Fibroblast of skin of back (primary cell): Measurements from ENCODE around the gene RAB3IP.
"Not testable (repeated sequence)": the region's sequence is repeated elsewhere in the genome, so short reads cannot be mapped to it uniquely, and the experiment has no call there.

ENCODE experiments used
- DNase-seq: peaks from one replicate; pipeline ENCODE4 v3.0.0-alpha.2; 2013

The RAB3IP gene

DNA sequence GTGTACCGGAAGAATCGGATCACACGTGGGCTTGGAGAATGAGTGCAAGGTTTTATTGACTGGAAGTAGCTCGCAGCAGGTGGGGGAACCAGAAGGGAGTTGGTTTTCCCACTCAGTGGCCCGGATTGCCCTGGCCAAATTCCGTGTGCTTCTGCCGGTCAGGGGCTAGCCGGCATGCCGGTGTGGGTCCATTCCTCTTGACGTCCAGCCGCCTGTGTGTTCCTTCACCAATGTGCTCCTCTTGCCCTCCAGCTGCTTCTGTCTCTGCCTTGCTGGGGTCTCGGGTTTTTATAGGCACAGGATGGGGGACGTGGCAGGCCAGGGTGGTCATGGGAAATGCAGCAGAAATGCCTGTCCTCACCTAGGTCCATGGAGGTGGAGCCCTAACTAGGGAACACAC lies 97.4 kb downstream of the RAB3IP start:
- DNase-seq: no peak

DNA sequence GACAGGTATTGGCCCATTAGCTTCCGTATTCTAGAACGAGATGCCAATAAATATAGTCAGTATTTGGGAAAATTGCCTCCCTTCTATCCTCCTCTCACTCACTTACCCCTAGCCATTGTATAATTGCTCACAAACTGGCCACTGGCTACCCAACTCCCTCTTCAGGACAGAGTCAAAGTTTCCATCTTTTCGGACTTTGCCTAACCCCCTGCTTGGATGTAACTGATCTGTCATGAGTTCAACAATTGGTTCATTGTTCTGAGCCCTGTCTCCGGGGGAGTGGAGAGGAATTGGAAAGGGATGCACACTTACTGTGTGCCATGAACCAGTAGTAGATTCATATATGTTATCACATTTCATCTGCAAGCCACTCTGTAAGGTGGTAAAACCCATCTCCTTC lies 98.5 kb downstream of the RAB3IP start:
- DNase-seq: no peak

DNA sequence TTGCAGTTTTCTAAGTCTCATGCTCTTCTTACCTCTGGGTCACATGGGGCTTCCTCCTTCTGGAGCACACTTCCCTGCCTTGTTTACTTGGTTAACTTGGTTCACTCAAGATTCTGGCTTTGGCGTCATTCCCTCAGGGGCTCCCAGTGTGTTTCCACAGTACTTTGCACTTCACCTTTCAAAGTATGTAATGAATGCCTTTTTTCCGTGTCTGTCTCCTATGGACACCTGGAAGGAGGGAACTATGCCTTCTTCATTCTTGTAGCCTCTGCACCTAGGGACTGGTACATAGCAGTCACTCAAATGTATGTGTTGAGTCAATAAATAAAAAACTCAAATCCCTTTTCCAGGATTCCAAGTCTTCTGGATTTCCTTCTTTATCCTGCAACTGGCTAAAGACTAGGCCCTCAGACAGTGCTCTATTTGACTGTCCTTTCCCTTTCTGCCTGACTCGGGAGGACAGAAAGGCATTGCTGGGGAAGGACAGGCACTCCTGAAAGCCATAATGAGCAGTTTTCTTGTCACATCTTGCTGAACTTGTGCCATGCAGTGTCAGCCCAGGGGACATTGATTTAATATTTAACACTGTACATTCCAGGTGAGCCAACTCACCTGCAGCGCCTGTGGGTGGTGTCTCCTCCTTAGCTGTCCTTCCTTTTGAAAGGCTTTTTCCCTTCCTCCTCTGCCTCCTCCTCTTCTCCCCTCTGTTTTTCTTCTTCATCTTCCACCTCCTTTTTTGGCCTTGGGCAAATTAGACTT lies 99.2 kb downstream of the RAB3IP start:
- DNase-seq: no peak

DNA sequence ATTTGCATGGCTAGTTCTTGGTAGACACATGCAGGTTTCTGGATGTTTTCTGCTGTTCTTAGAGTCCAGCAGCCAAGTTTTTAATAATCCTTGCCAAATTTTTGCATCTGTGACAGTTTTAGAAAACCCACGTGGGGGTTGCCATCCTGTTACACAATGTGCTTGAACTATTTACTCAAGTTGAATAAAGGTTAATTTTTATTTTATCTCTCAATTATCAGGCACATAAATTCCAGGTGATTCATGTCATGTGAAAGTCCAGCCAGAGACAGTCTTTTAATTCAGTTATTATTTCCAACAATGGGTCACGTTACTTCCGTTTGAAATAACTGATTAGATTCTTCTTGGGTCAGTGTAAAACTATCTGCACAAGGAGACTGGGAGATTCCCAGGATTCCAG lies 102.1 kb downstream of the RAB3IP start:
- no peak for DNase-seq

DNA sequence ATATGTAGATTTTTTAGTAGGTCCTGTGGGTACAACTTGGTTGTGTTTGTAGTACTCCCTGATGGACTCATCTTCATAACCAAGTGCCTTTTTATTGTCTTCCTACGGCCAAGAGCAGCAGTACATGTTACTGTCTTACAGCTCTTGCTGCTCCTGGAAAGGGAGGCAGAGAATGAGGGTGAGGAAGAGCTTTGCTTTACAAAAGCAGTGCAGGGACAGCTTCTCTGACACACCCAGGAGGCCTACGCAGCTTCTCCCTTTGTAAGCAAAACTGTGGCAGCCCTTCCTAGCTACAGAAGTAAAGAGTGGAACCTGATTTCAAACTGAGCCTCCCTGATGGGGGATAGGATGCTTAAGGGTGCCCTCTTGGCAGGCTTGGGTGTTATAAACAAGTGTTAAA lies 104.9 kb downstream of the RAB3IP start:
- no peak for DNase-seq

DNA sequence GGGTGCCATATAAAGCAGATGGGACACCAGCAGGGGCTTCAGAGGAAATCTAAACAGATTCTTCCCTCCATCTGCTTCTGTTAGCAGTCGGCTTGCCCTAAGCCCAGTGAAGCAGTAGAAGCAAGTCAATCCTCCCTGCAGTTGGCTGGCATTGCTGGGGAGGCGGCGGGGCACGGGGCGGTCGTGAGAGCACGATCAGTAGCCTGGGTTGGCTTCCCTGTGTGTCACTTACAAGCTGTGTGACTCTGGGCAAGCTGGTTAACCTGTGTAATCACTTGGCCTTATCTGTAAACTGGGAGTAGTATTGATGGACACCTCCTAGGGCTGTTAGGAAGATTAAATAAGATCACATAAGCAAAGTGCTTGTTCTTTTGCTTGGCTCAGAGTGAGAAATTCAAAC lies 105.8 kb downstream of the RAB3IP start:
- DNase-seq: no peak

DNA sequence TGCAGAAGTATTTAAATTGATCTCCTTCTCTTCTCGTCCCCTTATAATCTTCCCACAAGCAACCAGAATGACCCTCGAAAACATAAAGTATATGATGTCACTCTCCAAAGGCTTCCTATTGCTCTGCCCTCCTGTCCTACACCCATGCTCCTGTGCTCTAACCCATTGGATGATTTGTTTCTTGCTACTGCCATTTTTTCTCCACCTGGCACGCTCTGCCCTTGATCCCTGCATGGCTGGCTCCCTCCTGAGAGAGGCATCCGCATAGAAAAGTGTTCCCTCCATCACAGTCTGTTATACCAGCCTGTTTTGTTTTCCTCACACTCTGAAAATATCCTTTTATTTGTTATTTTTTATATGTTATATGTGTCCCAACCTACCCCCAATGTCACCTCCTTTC lies 106.2 kb downstream of the RAB3IP start:
- no peak for DNase-seq

DNA sequence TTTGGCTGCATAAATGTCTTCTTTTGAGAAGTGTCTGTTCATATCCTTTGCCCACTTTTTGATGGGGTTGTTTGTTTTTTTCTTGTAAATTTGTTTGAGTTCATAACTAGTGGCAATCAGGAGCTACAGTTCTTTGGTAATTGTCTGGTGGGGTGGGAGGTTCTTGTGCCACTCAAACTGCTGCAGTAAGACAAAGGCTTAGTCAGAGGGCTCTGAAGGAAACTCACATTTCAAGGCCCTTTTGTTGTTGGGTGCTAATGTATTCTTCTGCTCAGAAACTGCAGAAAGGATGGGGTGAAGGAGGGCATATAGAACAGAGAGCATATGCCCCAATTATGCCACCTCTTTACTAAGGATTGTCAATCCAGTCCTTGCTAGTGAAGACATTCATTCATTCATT lies 108.3 kb downstream of the RAB3IP start:
- DNase-seq: no peak

DNA sequence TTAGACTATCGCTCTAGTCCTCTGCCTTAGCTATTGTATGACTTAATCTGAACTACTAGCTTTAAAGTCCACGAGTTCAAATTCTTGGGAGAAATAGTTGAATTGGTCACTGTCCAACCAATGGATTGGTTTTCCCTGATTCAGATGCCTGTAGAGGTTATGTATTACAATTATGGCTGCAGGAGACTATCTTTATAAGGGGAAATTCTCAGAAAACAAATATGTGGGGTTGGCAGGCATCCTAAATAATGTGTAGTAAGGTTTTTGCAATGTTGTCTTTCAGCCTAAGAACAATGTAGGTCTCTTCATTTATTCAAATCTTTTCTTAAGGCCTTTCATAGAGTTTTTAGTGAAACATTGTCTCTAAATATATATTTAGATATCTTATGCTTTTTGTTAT lies 113.3 kb downstream of the RAB3IP start:
- DNase-seq: peak; percentile 69

DNA sequence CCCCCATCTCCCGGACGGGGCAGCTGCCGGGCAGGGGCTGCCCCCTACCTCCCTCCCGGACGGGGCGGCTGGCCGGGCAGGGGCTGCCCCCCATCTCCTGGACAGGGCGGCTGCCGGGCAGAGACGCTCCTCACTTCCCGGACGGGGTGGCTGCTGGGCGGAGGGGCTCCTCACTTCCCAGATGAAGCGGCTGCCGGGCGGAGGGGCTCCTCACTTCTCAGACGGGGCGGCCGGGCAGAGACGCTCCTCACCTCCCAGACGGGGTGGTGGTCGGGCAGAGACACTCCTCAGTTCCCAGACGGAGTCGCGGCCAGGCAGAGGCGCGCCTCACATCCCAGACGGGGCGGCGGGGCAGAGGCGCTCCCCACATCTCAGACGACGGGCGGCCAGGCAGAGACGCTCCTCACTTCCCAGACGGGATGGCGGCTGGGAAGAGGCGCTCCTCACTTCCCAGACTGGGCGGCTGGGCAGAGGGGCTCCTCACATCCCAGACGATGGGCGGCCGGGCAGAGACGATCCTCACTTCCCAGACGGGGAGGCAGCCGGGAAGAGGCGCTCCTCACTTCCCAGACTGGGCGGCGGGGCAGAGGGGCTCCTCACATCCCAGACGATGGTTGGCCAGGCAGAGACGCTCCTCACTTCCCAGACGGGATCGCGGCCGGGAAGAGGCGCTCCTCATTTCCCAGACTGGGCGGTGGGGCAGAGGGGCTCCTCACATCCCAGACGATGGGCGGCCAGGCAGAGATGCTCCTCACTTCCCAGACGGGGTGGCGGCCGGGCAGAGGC lies 114.7 kb downstream of the RAB3IP start:
- DNase-seq: not testable (repeated sequence)

DNA sequence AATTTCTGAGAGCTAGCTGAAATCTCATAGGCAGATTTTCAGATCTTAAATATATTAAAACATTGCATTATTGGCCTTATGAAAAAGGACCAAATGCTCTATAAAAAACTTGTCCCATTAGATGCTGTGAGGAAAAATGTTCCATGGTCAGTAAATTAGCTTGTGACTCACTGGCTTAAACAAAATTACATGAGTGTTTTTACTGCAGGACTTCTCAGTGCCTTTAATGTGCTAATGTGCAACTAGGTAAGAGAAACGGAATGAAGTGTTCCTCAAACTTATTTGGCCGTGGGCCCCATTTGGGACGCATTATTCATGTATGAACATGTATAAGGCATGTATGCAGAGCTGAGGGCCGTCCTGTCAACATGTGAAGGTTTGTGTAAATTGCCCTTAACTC lies 128.0 kb downstream of the RAB3IP start:
- no peak for DNase-seq

DNA sequence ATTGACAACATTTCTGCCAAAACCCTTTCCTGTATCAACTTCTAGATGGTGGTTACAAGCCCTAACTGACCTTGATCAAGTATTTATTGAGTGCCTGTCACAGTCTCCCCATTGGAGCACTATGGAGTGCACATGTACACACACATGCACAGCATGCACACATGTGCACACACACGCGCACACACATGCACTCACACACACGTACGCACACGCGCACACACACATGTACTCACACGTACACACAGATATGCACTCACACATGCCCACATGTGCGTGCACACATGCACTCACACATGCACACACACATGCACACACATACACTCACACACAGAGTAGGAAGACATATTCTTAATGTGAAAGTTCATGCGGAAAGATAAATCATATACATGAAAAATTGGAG lies 130.0 kb downstream of the RAB3IP start:
- no peak for DNase-seq

DNA sequence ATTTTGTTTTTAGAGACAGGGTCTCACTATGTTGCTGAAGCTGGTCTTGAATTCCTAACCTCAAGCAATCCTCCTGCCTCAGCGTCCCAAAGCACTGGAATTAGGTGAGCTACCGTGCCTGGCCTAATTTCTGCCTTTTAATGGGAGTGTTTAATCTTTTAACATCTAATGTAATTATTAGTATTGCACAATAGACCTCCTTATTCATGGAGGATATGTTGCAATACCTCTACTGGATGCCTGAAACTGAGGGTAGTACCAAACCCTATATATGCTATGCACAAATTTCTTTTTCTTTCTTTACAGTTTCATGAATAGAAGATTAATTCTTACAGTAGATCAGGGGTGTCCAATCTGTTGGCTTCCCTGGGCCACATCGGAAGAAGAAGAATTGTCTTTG lies 134.1 kb downstream of the RAB3IP start:
- DNase-seq: no peak
